ENCODE measurements around the gene ASF1B.

Gene ASF1B

GRCh38 chr19:14089662-14090508, 46.5 kb downstream of the ASF1B start:
- TF ChIP-seq EZH2phosphoT487 (IDR thresholded peaks at IDR 0.05; ENCODE audit: low read length) (no peak), EZH2 (optimal IDR thresholded peaks at IDR 0.05; ENCODE audit: low read depth, low read length) (no peak), CTCF (IDR thresholded peaks at IDR 0.05; ENCODE audit: low read length) (no peak)
- peak overlapping the region; percentile 55; the same call in 1 of the 2 replicates for H3K4me3 ChIP-seq (ENCODE audit: low read length)
- no peaks in the 10 kb centered on the region for H3K27me3 ChIP-seq (replicated peaks; ENCODE audit: insufficient read depth, low read length)
- no peaks in the 10 kb centered on the region for H3K36me3 ChIP-seq (replicated peaks; ENCODE audit: insufficient read depth, low read length)
- peak; percentile 64 for DNase-seq
- H3K9ac ChIP-seq (ENCODE audit: low read length) = no peak overlapping the region
- H3K9me3 ChIP-seq (replicated peaks; ENCODE audit: insufficient read depth, low read length) = no peaks in the 10 kb centered on the region
- H3K4me2 ChIP-seq (ENCODE audit: low read depth, low read length) = peak overlapping the region; percentile 57; the same call in 1 of the 2 replicates
- H3K79me2 ChIP-seq (ENCODE audit: low read length) = no peaks in the 10 kb centered on the region
- no peak overlapping the region for H3K27ac ChIP-seq (ENCODE audit: low read length)
- no peaks in the 10 kb centered on the region for H3K9me2 ChIP-seq (replicated peaks; ENCODE audit: insufficient read depth, low read length)
- H2AFZ ChIP-seq (ENCODE audit: low read length) = no peak overlapping the region
- no peaks in the 10 kb centered on the region; the same call in 1 of the 2 replicates for H3F3A ChIP-seq (ENCODE audit: insufficient read depth, low read length)
- peaks cover 3% of the 10 kb centered on the region; the same call in 1 of the 2 replicates for H3K4me1 ChIP-seq (ENCODE audit: low read length)
- H4K20me1 ChIP-seq (ENCODE audit: insufficient read depth, low read length) = no peaks in the 10 kb centered on the region

GRCh38 chr19:14089412-14089661, 47.1 kb downstream of the ASF1B start:
- H3K79me2 ChIP-seq (ENCODE audit: low read length) = no peaks in the 10 kb centered on the region

GRCh38 chr19:14088634-14089411, 47.6 kb downstream of the ASF1B start:
- no peak for TF ChIP-seq EZH2phosphoT487 (IDR thresholded peaks at IDR 0.05; ENCODE audit: low read length)
- TF ChIP-seq EZH2 (optimal IDR thresholded peaks at IDR 0.05; ENCODE audit: low read depth, low read length) = no peak
- TF ChIP-seq CTCF (IDR thresholded peaks at IDR 0.05; ENCODE audit: low read length) = no peak
- no peaks in the 10 kb centered on the region for H3K27me3 ChIP-seq (replicated peaks; ENCODE audit: insufficient read depth, low read length)
- no peak for DNase-seq
- H3K9me2 ChIP-seq (replicated peaks; ENCODE audit: insufficient read depth, low read length) = no peaks in the 10 kb centered on the region
- H3K4me3 ChIP-seq (ENCODE audit: low read length) = no peak overlapping the region
- H3K4me2 ChIP-seq (ENCODE audit: low read depth, low read length) = peak overlapping the region; percentile 57; the same call in 1 of the 2 replicates
- H3F3A ChIP-seq (ENCODE audit: insufficient read depth, low read length) = no peaks in the 10 kb centered on the region; the same call in 1 of the 2 replicates
- no peak overlapping the region for H2AFZ ChIP-seq (ENCODE audit: low read length)
- H3K4me1 ChIP-seq (ENCODE audit: low read length) = peaks cover 3% of the 10 kb centered on the region; the same call in 1 of the 2 replicates
- H3K27ac ChIP-seq (ENCODE audit: low read length) = no peak overlapping the region
- no peaks in the 10 kb centered on the region for H3K36me3 ChIP-seq (replicated peaks; ENCODE audit: insufficient read depth, low read length)
- no peaks in the 10 kb centered on the region for H4K20me1 ChIP-seq (ENCODE audit: insufficient read depth, low read length)
- no peaks in the 10 kb centered on the region for H3K9me3 ChIP-seq (replicated peaks; ENCODE audit: insufficient read depth, low read length)
- H3K9ac ChIP-seq (ENCODE audit: low read length) = no peak overlapping the region
- H3K79me2 ChIP-seq (ENCODE audit: low read length) = no peaks in the 10 kb centered on the region

More at GRCh38 chr19:14089412-14089661, 47.1 kb downstream of the ASF1B start:
- no peaks in the 10 kb centered on the region for H4K20me1 ChIP-seq (ENCODE audit: insufficient read depth, low read length)
- TF ChIP-seq CTCF (IDR thresholded peaks at IDR 0.05; ENCODE audit: low read length) (no peak), EZH2phosphoT487 (IDR thresholded peaks at IDR 0.05; ENCODE audit: low read length) (no peak), EZH2 (optimal IDR thresholded peaks at IDR 0.05; ENCODE audit: low read depth, low read length) (no peak)
- peak overlapping the region; percentile 37; the same call in 1 of the 2 replicates for H3K4me3 ChIP-seq (ENCODE audit: low read length)
- no peak for DNase-seq
- H2AFZ ChIP-seq (ENCODE audit: low read length) = no peak overlapping the region
- no peak overlapping the region for H3K9ac ChIP-seq (ENCODE audit: low read length)
- H3K27ac ChIP-seq (ENCODE audit: low read length) = no peak overlapping the region
- H3K27me3 ChIP-seq (replicated peaks; ENCODE audit: insufficient read depth, low read length) = no peaks in the 10 kb centered on the region
- peaks cover 3% of the 10 kb centered on the region; the same call in 1 of the 2 replicates for H3K4me1 ChIP-seq (ENCODE audit: low read length)
- no peaks in the 10 kb centered on the region; the same call in 1 of the 2 replicates for H3F3A ChIP-seq (ENCODE audit: insufficient read depth, low read length)
- H3K4me2 ChIP-seq (ENCODE audit: low read depth, low read length) = peak overlapping the region; percentile 57; the same call in 1 of the 2 replicates
- no peaks in the 10 kb centered on the region for H3K9me3 ChIP-seq (replicated peaks; ENCODE audit: insufficient read depth, low read length)
- H3K9me2 ChIP-seq (replicated peaks; ENCODE audit: insufficient read depth, low read length) = no peaks in the 10 kb centered on the region
- H3K36me3 ChIP-seq (replicated peaks; ENCODE audit: insufficient read depth, low read length) = no peaks in the 10 kb centered on the region

Data from MM.1S (cell line).